SK-N-SH treated with all-trans-retinoic acid at 6 μM for 48 hours (cell line): Measurements from ENCODE around the gene DUSP3.

Experiments used
- ATAC-seq: fragments of 200-7000 bp; cut with Tn5 transposase; 3 replicates; pipeline ENCODE4 v1.9.1; 2020; ENCODE audit warnings: mild to moderate bottlenecking, moderate library complexity
- ARNTL ChIP-seq: fragments of 450-650 bp; formaldehyde crosslinking; IDR thresholded peaks from 2 replicates; pipeline ENCODE4 v1.5.0; 2020; ENCODE audit warnings: low read depth, mild to moderate bottlenecking, moderate library complexity, borderline replicate concordance
- BACH2 ChIP-seq: fragments of 250-450 bp; sonication (Bioruptor Pico); IDR thresholded peaks from 2 replicates; pipeline ENCODE4 v1.9.0; 2021; ENCODE audit warnings: mild to moderate bottlenecking, borderline replicate concordance
- ESRRG ChIP-seq: fragments of 250-450 bp; sonication (Bioruptor Pico); IDR thresholded peaks from 2 replicates; pipeline ENCODE4 v1.6.1; 2021; ENCODE audit warnings: mild to moderate bottlenecking
- GLIS3 ChIP-seq: fragments of 250-450 bp; sonication (Bioruptor Pico); IDR thresholded peaks from 2 replicates; pipeline ENCODE4 v1.5.0; 2020; ENCODE audit warnings: mild to moderate bottlenecking, moderate library complexity
- ISL1 ChIP-seq: fragments of 250-450 bp; sonication (Bioruptor Pico); IDR thresholded peaks from 2 replicates; pipeline ENCODE4 v2.1.2; 2022; ENCODE audit warnings: mild to moderate bottlenecking, moderate library complexity
- OSR1 ChIP-seq: fragments of 250-450 bp; sonication (Bioruptor Pico); IDR thresholded peaks from 2 replicates; pipeline ENCODE4 v1.8.0; 2022; ENCODE audit warnings: moderate library complexity, mild to moderate bottlenecking, inconsistent platforms
- PATZ1 ChIP-seq: fragments of 250-450 bp; sonication (Bioruptor Pico); IDR thresholded peaks from 2 replicates; pipeline ENCODE4 v1.8.0; 2020; ENCODE audit warnings: mild to moderate bottlenecking, moderate library complexity, borderline replicate concordance
- POU6F1 ChIP-seq: fragments of 250-450 bp; sonication (Bioruptor Pico); IDR thresholded peaks from 2 replicates; pipeline ENCODE4 v1.8.0; 2021; ENCODE audit warnings: low read depth, mild to moderate bottlenecking, moderate library complexity, borderline replicate concordance
- PPARA ChIP-seq: fragments of 250-450 bp; sonication (Bioruptor Pico); IDR thresholded peaks from 2 replicates; pipeline ENCODE4 v1.5.0; 2020; ENCODE audit warnings: mild to moderate bottlenecking, borderline replicate concordance
- RARB ChIP-seq: fragments of 250-450 bp; sonication (Bioruptor Pico); IDR thresholded peaks from 2 replicates; pipeline ENCODE4 v1.8.0; 2021; ENCODE audit warnings: mild to moderate bottlenecking, moderate library complexity
- SNAI2 ChIP-seq: fragments of 250-450 bp; sonication (Bioruptor Pico); IDR thresholded peaks from 2 replicates; pipeline ENCODE4 v1.5.0; 2020; ENCODE audit warnings: mild to moderate bottlenecking, moderate library complexity
- ZC3H10 ChIP-seq: fragments of 250-450 bp; sonication (Bioruptor Pico); IDR thresholded peaks from 2 replicates; pipeline ENCODE4 v1.5.1; 2021; ENCODE audit warnings: mild to moderate bottlenecking, moderate library complexity
- ZFP3 ChIP-seq: fragments of 250-450 bp; sonication (Bioruptor Pico); IDR thresholded peaks from 2 replicates; pipeline ENCODE4 v1.5.0; 2020; ENCODE audit warnings: mild to moderate bottlenecking, moderate library complexity
- ZFP30 ChIP-seq: fragments of 450-650 bp; formaldehyde crosslinking; IDR thresholded peaks from 2 replicates; pipeline ENCODE4 v1.5.0; 2022; ENCODE audit warnings: mild to moderate bottlenecking, moderate library complexity
- ZNF565 ChIP-seq: fragments of 450-650 bp; formaldehyde crosslinking; conservative IDR thresholded peaks from 2 replicates; pipeline ENCODE4 v1.5.0; 2020; ENCODE audit warnings: low read depth, mild to moderate bottlenecking, moderate library complexity
- ZNF8 ChIP-seq: fragments of 450-650 bp; formaldehyde crosslinking; IDR thresholded peaks from 2 replicates; pipeline ENCODE4 v1.5.0; 2020; ENCODE audit warnings: mild to moderate bottlenecking, moderate library complexity
- TF ChIP-seq, protein P1 (sequence below): fragments of 250-450 bp; sonication (Bioruptor Pico); IDR thresholded peaks from 2 replicates; pipeline ENCODE4 v1.5.0; 2020; ENCODE audit warnings: mild to moderate bottlenecking, moderate library complexity
- TF ChIP-seq, protein P2 (sequence below): fragments of 250-450 bp; sonication (Bioruptor Pico); IDR thresholded peaks from 2 replicates; pipeline ENCODE4 v1.5.1; 2021; ENCODE audit warnings: mild to moderate bottlenecking, moderate library complexity
- TF ChIP-seq, protein P3 (sequence below): fragments of 250-450 bp; sonication (Bioruptor Pico); IDR thresholded peaks from 2 replicates; pipeline ENCODE4 v1.5.1; 2020; ENCODE audit warnings: low read depth, mild to moderate bottlenecking, moderate library complexity

The DUSP3 gene

GRCh38 chr17:43772877-43773648 is 5.7 kb downstream of the DUSP3 start:
- no peak for TF ChIP-seq ISL1 (CRISPR knock-in tag)
- no peak for TF ChIP-seq ESRRG (CRISPR knock-in tag)
- TF ChIP-seq, protein P1, sequence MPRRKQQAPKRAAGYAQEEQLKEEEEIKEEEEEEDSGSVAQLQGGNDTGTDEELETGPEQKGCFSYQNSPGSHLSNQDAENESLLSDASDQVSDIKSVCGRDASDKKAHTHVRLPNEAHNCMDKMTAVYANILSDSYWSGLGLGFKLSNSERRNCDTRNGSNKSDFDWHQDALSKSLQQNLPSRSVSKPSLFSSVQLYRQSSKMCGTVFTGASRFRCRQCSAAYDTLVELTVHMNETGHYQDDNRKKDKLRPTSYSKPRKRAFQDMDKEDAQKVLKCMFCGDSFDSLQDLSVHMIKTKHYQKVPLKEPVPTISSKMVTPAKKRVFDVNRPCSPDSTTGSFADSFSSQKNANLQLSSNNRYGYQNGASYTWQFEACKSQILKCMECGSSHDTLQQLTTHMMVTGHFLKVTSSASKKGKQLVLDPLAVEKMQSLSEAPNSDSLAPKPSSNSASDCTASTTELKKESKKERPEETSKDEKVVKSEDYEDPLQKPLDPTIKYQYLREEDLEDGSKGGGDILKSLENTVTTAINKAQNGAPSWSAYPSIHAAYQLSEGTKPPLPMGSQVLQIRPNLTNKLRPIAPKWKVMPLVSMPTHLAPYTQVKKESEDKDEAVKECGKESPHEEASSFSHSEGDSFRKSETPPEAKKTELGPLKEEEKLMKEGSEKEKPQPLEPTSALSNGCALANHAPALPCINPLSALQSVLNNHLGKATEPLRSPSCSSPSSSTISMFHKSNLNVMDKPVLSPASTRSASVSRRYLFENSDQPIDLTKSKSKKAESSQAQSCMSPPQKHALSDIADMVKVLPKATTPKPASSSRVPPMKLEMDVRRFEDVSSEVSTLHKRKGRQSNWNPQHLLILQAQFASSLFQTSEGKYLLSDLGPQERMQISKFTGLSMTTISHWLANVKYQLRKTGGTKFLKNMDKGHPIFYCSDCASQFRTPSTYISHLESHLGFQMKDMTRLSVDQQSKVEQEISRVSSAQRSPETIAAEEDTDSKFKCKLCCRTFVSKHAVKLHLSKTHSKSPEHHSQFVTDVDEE = no peak
- TF ChIP-seq BACH2 (CRISPR knock-in tag) = no peak
- TF ChIP-seq RARB = no peak
- TF ChIP-seq, protein P2, sequence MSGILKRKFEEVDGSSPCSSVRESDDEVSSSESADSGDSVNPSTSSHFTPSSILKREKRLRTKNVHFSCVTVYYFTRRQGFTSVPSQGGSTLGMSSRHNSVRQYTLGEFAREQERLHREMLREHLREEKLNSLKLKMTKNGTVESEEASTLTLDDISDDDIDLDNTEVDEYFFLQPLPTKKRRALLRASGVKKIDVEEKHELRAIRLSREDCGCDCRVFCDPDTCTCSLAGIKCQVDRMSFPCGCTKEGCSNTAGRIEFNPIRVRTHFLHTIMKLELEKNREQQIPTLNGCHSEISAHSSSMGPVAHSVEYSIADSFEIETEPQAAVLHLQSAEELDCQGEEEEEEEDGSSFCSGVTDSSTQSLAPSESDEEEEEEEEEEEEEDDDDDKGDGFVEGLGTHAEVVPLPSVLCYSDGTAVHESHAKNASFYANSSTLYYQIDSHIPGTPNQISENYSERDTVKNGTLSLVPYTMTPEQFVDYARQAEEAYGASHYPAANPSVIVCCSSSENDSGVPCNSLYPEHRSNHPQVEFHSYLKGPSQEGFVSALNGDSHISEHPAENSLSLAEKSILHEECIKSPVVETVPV (CRISPR knock-in tag) = no peak
- TF ChIP-seq ZFP3 (CRISPR knock-in tag) = no peak
- no peak for TF ChIP-seq ARNTL (CRISPR knock-in tag)
- no peak for TF ChIP-seq ZNF8 (CRISPR knock-in tag)
- no peak for TF ChIP-seq POU6F1
- no peak for TF ChIP-seq PPARA (CRISPR knock-in tag)
- TF ChIP-seq OSR1 = no peak
- TF ChIP-seq, all 23 proteins: peak for 0
- ATAC-seq = no peak

DNA sequence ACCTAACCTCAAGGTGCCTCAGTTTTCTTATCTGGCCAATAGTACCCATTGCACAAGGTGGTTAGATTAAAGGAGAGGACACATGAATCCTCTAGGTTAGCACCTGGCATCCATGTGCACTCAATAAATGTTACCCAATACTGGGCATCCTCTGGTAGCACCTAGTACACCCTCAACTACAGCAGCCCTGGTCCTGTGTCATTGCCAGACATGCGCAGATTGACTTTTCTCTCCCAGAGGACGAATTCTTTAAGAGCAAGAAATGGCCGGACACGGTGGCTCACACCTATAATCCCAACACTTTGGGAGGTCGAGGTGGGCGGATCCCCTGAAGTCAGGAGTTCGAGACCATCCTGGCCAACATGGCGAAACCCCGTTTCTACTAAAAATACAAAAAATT is 7.3 kb downstream of the DUSP3 start:
- TF ChIP-seq ESRRG (CRISPR knock-in tag) (no peak), ZNF565 (CRISPR knock-in tag) (no peak), BACH2 (CRISPR knock-in tag) (no peak), RARB (no peak), PPARA (CRISPR knock-in tag) (no peak), OSR1 (no peak), GLIS3 (no peak), PATZ1 (CRISPR knock-in tag) (no peak)
- TF ChIP-seq, protein P1 = no peak
- ATAC-seq = no peak

DNA sequence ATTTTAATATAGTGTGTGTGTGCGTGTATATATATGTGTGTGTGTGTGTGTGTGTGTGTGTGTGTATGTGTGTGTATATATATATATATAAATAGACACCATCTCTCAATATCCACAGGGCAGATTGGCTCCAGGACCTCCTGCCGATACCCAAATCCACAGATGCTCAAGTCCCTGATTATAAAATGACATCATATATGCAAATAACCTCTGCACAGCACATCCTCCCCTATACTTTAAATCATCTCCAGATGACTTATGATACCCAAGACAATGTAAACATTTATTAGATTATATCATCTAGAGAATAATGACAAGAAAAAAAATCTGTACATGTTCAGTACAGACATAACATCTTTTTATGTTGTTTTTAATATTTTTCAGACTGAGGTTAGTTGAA is 7.8 kb downstream of the DUSP3 start:
- ATAC-seq = no peak
- TF ChIP-seq RARB (no peak), OSR1 (no peak), ZNF8 (CRISPR knock-in tag) (no peak), SNAI2 (no peak), ZFP3 (CRISPR knock-in tag) (no peak), ARNTL (CRISPR knock-in tag) (no peak), ZFP30 (CRISPR knock-in tag) (no peak), PPARA (CRISPR knock-in tag) (no peak), POU6F1 (no peak), ZC3H10 (CRISPR knock-in tag) (no peak)
- TF ChIP-seq, protein P2 (CRISPR knock-in tag) = no peak
- TF ChIP-seq, protein P3, sequence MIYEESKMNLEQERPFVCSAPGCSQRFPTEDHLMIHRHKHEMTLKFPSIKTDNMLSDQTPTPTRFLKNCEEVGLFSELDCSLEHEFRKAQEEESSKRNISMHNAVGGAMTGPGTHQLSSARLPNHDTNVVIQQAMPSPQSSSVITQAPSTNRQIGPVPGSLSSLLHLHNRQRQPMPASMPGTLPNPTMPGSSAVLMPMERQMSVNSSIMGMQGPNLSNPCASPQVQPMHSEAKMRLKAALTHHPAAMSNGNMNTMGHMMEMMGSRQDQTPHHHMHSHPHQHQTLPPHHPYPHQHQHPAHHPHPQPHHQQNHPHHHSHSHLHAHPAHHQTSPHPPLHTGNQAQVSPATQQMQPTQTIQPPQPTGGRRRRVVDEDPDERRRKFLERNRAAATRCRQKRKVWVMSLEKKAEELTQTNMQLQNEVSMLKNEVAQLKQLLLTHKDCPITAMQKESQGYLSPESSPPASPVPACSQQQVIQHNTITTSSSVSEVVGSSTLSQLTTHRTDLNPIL = no peak
